Measurements from ENCODE around the gene TFPI.

DNA sequence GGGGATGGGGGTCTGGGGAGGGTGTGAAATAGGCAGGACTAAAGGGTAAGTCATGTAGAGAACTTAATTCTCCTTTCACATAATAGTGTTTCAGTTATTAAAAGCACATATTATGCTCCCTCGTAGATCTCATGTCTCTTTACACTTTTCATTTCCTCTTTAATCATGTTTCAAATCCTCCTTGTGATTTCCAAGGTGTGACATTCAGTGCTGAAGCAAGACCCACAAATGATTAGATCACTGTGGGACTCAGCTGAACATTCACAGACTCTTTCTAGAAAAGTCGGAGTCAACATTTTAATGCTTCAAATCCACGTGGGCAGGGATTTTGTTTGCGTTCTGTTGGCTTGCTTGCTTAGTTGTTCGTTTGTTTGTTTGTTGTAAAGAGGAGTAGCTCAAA, 71.4 kb downstream of the TFPI start:
- TF ChIP-seq, protein P1, sequence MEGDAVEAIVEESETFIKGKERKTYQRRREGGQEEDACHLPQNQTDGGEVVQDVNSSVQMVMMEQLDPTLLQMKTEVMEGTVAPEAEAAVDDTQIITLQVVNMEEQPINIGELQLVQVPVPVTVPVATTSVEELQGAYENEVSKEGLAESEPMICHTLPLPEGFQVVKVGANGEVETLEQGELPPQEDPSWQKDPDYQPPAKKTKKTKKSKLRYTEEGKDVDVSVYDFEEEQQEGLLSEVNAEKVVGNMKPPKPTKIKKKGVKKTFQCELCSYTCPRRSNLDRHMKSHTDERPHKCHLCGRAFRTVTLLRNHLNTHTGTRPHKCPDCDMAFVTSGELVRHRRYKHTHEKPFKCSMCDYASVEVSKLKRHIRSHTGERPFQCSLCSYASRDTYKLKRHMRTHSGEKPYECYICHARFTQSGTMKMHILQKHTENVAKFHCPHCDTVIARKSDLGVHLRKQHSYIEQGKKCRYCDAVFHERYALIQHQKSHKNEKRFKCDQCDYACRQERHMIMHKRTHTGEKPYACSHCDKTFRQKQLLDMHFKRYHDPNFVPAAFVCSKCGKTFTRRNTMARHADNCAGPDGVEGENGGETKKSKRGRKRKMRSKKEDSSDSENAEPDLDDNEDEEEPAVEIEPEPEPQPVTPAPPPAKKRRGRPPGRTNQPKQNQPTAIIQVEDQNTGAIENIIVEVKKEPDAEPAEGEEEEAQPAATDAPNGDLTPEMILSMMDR (conservative IDR thresholded peaks at IDR 0.05 in 1 of 2, IDR thresholded peaks at IDR 0.05 in 1 of 2; ENCODE audit: extremely low read depth in 1 of 2, insufficient read depth in 1 of 2, low read depth in 1 of 2, low read length in 2 of 2) = no peak
- no peak for TF ChIP-seq EZH2 (IDR thresholded peaks at IDR 0.05; ENCODE audit: borderline replicate concordance, low read length)

Data from mammary epithelial cell (primary cell).